Natural killer cell (primary cell): ENCODE data around the gene ACSBG1. TPM values are rescaled to one million over a fixed set of nuclear protein-coding genes. Genes with fewer than 3 reads are reported as not detected.

Experiments used
- ATAC-seq, 3 donors: fragments of 150-1000 bp in 2 of 3; fragments of 200-7000 bp in 1 of 3; cut with Tn5 transposase; 1 replicate in 1 of 3; 2 replicates in 2 of 3; pipeline ENCODE4 v1.10.0; 2021; ENCODE audit warnings: mild to moderate bottlenecking in 2 of 3, moderate library complexity in 2 of 3
- DNase-seq, 2 donors: peaks; one replicate each; pipeline versions ENCODE4 v3.0.0 to v3.0.0-alpha.2; 2013 to 2021; ENCODE audit warnings: mixed read lengths in 1 of 2
- H3K27ac ChIP-seq: one replicate; pipeline ENCODE4 v1.5.1; 2013; ENCODE audit warnings: mild to moderate bottlenecking, low read length
- H3K27me3 ChIP-seq: one replicate; pipeline ENCODE4 v1.6.1; 2013; ENCODE audit warnings: low read length; ENCODE audit not compliant: control insufficient read depth, insufficient read depth
- H3K36me3 ChIP-seq: one replicate; pipeline ENCODE4 v1.6.1; 2013; ENCODE audit warnings: low read length; ENCODE audit not compliant: control insufficient read depth, insufficient read depth
- H3K4me1 ChIP-seq: one replicate; pipeline ENCODE4 v1.6.1; 2013; ENCODE audit warnings: low read length; ENCODE audit not compliant: control insufficient read depth, insufficient read depth
- H3K4me3 ChIP-seq: one replicate; pipeline ENCODE4 v1.5.1; 2013; ENCODE audit warnings: low read length
- H3K9me3 ChIP-seq: one replicate; pipeline ENCODE4 v1.6.1; 2013; ENCODE audit warnings: low read length; ENCODE audit not compliant: control insufficient read depth, insufficient read depth
- H3K27ac Mint-ChIP-seq, 2 donors: one replicate each; pipeline ENCODE4 v1.8.0; 2022; ENCODE audit warnings: mild to moderate bottlenecking in 2 of 2, mixed read lengths in 2 of 2, moderate library complexity in 1 of 2
- H3K27me3 Mint-ChIP-seq, 2 donors: one replicate each; pipeline ENCODE4 v1.8.0; 2022; ENCODE audit warnings: low read depth in 2 of 2, mixed read lengths in 2 of 2
- H3K36me3 Mint-ChIP-seq: one replicate; pipeline ENCODE4 v1.8.0; 2022; ENCODE audit warnings: mixed read lengths
- H3K4me1 Mint-ChIP-seq, 2 donors: one replicate each; pipeline ENCODE4 v1.8.0; 2022; ENCODE audit warnings: mixed read lengths in 2 of 2
- H3K4me3 Mint-ChIP-seq: one replicate; pipeline ENCODE4 v1.8.0; 2022; ENCODE audit warnings: mild to moderate bottlenecking, moderate library complexity, mixed read lengths
- H3K9me3 Mint-ChIP-seq, 2 donors: one replicate each; pipeline ENCODE4 v1.8.0; 2022; ENCODE audit warnings: mixed read lengths in 2 of 2
- CTCF ChIP-seq: fragments of 200-600 bp; IDR thresholded peaks from one replicate; pipeline ENCODE4 v1.8.0; 2022; ENCODE audit warnings: antibody characterized with exemption
- whole genome bisulfite sequencing: methylation state at CpG from one replicate; pipeline ENCODE4 v1.1.7; 2013; ENCODE audit warnings: missing lambda C conversion rate; ENCODE audit not compliant: insufficient coverage; 5-methylcytosine and 5-hydroxymethylcytosine counted together
- intact Hi-C: fragments of 100-400 bp; cut with micrococcal nuclease; formaldehyde crosslinking; loops from one replicate; pipeline ENCODE4 v1.14.2; 2022
- total RNA-seq, 4 donors: library from RNA; stranded (reverse); fragments of 120-200 nt in 1 of 4; gene quantifications; one replicate each; pipeline versions ENCODE4 v1.2.3 to v1.2.4, GENCODE V29; 2013 to 2022

The ACSBG1 gene
- total RNA-seq, 3 donors from 2014 or later (not counting 1 experiment from before 2014, with no cell fraction given): 0.07 TPM; not detected in 2

DNA sequence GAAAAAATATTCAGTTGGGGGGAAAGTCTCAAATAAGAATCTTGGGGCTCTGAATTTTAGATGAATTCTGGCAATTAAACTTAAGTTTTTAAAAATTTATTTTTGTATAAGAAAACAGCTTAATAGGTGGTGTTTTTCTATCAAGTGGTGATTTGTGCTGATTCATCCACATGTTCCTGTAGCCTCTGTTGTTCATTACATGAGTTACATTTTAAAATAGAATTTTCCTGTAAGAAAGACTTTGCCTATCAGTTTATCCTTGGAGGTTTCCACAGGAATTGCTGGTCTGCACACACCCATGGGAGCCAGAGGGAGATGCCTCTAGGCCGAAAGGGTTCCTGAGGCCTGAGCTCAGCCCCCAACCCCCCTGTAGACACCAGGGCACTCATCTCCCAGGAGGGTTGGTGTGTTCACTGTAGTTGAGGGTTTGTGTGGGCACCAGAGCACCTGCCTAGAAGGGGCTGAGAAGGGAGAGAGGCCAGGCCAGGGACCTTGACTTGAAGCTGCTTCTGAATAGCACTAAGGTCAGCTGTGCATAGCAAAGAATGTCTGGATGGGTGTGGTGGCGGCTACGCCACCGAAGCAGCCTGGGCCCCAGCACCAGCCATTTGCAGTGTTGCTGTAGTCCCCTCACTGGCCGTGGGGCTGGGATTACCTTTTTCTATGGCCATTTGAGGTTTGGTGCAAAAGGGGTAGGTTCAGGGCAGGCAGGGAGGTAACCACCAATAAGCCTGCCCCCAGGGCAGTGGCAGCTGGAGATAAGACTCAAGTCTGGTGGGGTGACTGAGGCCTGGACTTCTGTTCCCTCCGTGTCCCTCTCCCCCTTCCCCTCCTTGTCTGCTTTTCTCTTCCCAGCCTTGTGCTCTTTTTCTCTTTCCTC is 41.9 kb upstream of the ACSBG1 start:
- H3K4me3 Mint-ChIP-seq: no peak overlapping the region
- no peak overlapping the region for H3K27ac Mint-ChIP-seq
- WGBS: 91% methylated on average over 5 of the region's 6 CpGs
- H3K27me3 Mint-ChIP-seq: no peaks in the 10 kb centered on the region
- DNase-seq (no peak), ATAC-seq (no peak)
- no peaks in the 10 kb centered on the region for H3K9me3 Mint-ChIP-seq
- H3K36me3 Mint-ChIP-seq: no peaks in the 10 kb centered on the region
- Histone ChIP-seq H3K27me3 (no peaks in the 10 kb centered on the region), H3K9me3 (no peaks in the 10 kb centered on the region), H3K27ac (no peak overlapping the region), H3K4me1 (no peaks in the 10 kb centered on the region), H3K36me3 (peaks cover 38% of the 10 kb centered on the region), H3K4me3 (no peak overlapping the region)
- intact Hi-C loops: no loop called here
- no peak for TF ChIP-seq CTCF
- H3K4me1 Mint-ChIP-seq: peaks cover 0 to 4% of the 10 kb centered on the region in 2 donors

- no peak overlapping the region for H3K27ac Mint-ChIP-seq
- H3K36me3 Mint-ChIP-seq: no peaks in the 10 kb centered on the region
- intact Hi-C loops: no loop called here
- DNase-seq (no peak), ATAC-seq (no peak)
- peaks cover 0 to 3% of the 10 kb centered on the region in 2 donors for H3K4me1 Mint-ChIP-seq
- Histone ChIP-seq H3K4me3 (no peak overlapping the region), H3K4me1 (no peaks in the 10 kb centered on the region), H3K27me3 (no peaks in the 10 kb centered on the region), H3K9me3 (no peaks in the 10 kb centered on the region), H3K36me3 (peaks cover 30% of the 10 kb centered on the region), H3K27ac (no peak overlapping the region)
- no peak for TF ChIP-seq CTCF
- H3K4me3 Mint-ChIP-seq: no peak overlapping the region
- WGBS: 97% methylated on average over 5 of the region's 5 CpGs
- no peaks in the 10 kb centered on the region for H3K27me3 Mint-ChIP-seq
- H3K9me3 Mint-ChIP-seq: no peaks in the 10 kb centered on the region
Measured at GRCh38 chr15:78274994-78275393, 40.6 kb upstream of the ACSBG1 start.

GRCh38 chr15:78272776-78273175 is 38.4 kb upstream of the ACSBG1 start:
- H3K27ac Mint-ChIP-seq: no peak overlapping the region
- Histone ChIP-seq H3K36me3 (peaks cover 22% of the 10 kb centered on the region), H3K4me3 (no peak overlapping the region), H3K9me3 (no peaks in the 10 kb centered on the region), H3K4me1 (no peaks in the 10 kb centered on the region), H3K27me3 (no peaks in the 10 kb centered on the region), H3K27ac (no peak overlapping the region)
- H3K27me3 Mint-ChIP-seq: no peaks in the 10 kb centered on the region
- H3K36me3 Mint-ChIP-seq: no peaks in the 10 kb centered on the region
- 100% methylated on average over 2 of the region's 3 CpGs for WGBS
- no peak for DNase-seq
- no peaks in the 10 kb centered on the region for H3K9me3 Mint-ChIP-seq
- no peak overlapping the region for H3K4me3 Mint-ChIP-seq
- H3K4me1 Mint-ChIP-seq: no peaks in the 10 kb centered on the region
- intact Hi-C loops: no loop called here
- no peak for TF ChIP-seq CTCF
- no peak for ATAC-seq

DNA sequence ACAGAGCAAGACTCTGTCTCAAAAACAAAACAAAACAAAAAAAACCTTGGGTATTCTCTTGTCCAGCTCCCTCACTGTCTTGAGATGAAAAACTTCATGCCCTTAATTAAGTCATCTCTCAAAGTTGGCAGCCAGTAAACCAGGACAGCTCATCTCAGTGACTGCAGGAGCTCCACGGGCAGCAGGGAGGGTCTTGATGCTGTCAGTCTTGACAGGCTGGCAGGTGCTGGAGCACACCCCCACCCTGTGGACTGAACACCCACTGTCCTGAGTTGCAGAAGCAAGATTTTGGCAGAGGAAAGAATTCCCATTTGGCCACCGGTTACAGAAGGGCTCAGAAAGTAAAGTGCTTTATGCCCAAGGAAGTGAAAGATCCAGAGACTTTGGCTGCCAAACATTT is 38.0 kb upstream of the ACSBG1 start:
- H3K4me3 ChIP-seq: no peak overlapping the region
- WGBS: 89% methylated on average over 2 of the region's 2 CpGs
- no peaks in the 10 kb centered on the region for H3K36me3 Mint-ChIP-seq
- H3K27me3 ChIP-seq: no peaks in the 10 kb centered on the region
- H3K27ac Mint-ChIP-seq: no peak overlapping the region
- H3K4me3 Mint-ChIP-seq: no peak overlapping the region
- H3K9me3 ChIP-seq: no peaks in the 10 kb centered on the region
- peaks cover 19% of the 10 kb centered on the region for H3K36me3 ChIP-seq
- intact Hi-C loops: no loop called here
- no peaks in the 10 kb centered on the region for H3K27me3 Mint-ChIP-seq
- ATAC-seq (no peak), DNase-seq (no peak)
- TF ChIP-seq CTCF: no peak
- no peaks in the 10 kb centered on the region for H3K4me1 Mint-ChIP-seq
- no peaks in the 10 kb centered on the region for H3K4me1 ChIP-seq
- H3K9me3 Mint-ChIP-seq: no peaks in the 10 kb centered on the region
- H3K27ac ChIP-seq: no peak overlapping the region
